SK-N-SH (cell line): Measurements from ENCODE around the gene TYSND1. TPM values are rescaled to one million over a fixed set of nuclear protein-coding genes. Genes with fewer than 3 reads are reported as not detected.

Experiments used
- CTCF ChIA-PET: fragments of 300-600, 350-600 bp; formaldehyde crosslinking; extraction: SDS; loops from one replicate; lab custom pipeline; 2021; lab: Yijun Ruan, JAX
- POLR2A ChIA-PET: fragments of 350-600 bp; sonication (Branson Sonifier 250); formaldehyde crosslinking; extraction: SDS; loops from one replicate; lab custom pipeline; 2020; ENCODE audit warnings: antibody characterized with exemption, inconsistent platforms; lab: Yijun Ruan, JAX
- DNase-seq: peaks from one replicate; pipeline ENCODE4 v3.0.0; 2012
- H2AFZ ChIP-seq: fragments of 200-600 bp; sonication (generic); 2 replicates; pipeline ENCODE4 v1.8.1; 2016; ENCODE audit warnings: antibody characterized with exemption, mild to moderate bottlenecking, low read depth
- H3F3A ChIP-seq: fragments of 200-600 bp; sonication (generic); replicated peaks from 2 replicates; pipeline ENCODE3; 2016; ENCODE audit warnings: antibody characterized with exemption, mild to moderate bottlenecking; ENCODE audit not compliant: insufficient read depth
- H3K27ac ChIP-seq, 2 experiments: fragments of 200-500 bp in 1 of 2; fragments of 200-600 bp in 1 of 2; sonication (Bioruptor generic) in 1 of 2; sonication (generic), shearing (Covaris generic) in 1 of 2; 2 replicates each; pipeline versions ENCODE4 v1.5.1 to v1.6.1; 2014 to 2016; ENCODE audit warnings: low read depth in 2 of 2, inconsistent platforms in 1 of 2, low read length in 1 of 2, mild to moderate bottlenecking in 1 of 2, mixed read lengths in 1 of 2
- H3K27me3 ChIP-seq: fragments of 200-600 bp; sonication (generic), shearing (Covaris generic); 2 replicates; pipeline ENCODE4 v1.6.1; 2016; ENCODE audit warnings: mixed run types; ENCODE audit not compliant: insufficient read depth
- H3K36me3 ChIP-seq, 2 experiments: fragments of 200-500 bp in 1 of 2; fragments of 200-600 bp in 1 of 2; sonication (Bioruptor generic) in 1 of 2; sonication (generic) in 1 of 2; replicated peaks in 1 of 2; 2 replicates each; pipeline versions ENCODE3 to v1.5.1; 2014 to 2016; ENCODE audit warnings: low read length in 1 of 2, mild to moderate bottlenecking in 1 of 2; ENCODE audit not compliant: insufficient read depth in 2 of 2, control insufficient read depth in 1 of 2
- H3K4me1 ChIP-seq, 2 experiments: fragments of 200-500 bp in 1 of 2; fragments of 200-600 bp in 1 of 2; sonication (Bioruptor generic) in 1 of 2; sonication (generic), shearing (Covaris generic) in 1 of 2; 2 replicates each; pipeline versions ENCODE4 v1.5.1 to v1.6.1; 2014 to 2016; ENCODE audit warnings: low read depth in 1 of 2, low read length in 1 of 2, mixed run types in 1 of 2; ENCODE audit not compliant: insufficient read depth in 2 of 2, control insufficient read depth in 1 of 2
- H3K4me2 ChIP-seq: fragments of 200-600 bp; sonication (generic), shearing (Covaris generic); 2 replicates; pipeline ENCODE4 v1.6.1; 2017; ENCODE audit warnings: mixed run types
- H3K4me3 ChIP-seq, 2 experiments: fragments of 200-500 bp in 1 of 2; fragments of 200-600 bp in 1 of 2; sonication (Bioruptor generic) in 1 of 2; sonication (generic), shearing (Covaris generic) in 1 of 2; 2 replicates each; pipeline versions ENCODE4 v1.5.1 to v1.8.1; 2014 to 2016; ENCODE audit warnings: low read depth in 2 of 2, inconsistent platforms in 1 of 2, low read length in 1 of 2, mild to moderate bottlenecking in 1 of 2, mixed read lengths in 1 of 2, moderate library complexity in 1 of 2
- H3K79me2 ChIP-seq: fragments of 200-600 bp; sonication (generic); 2 replicates; pipeline ENCODE4 v1.8.1; 2017; ENCODE audit warnings: mild to moderate bottlenecking; ENCODE audit not compliant: insufficient read depth
- H3K9ac ChIP-seq: fragments of 200-600 bp; sonication (generic); 2 replicates; pipeline ENCODE4 v1.6.1; 2017; ENCODE audit warnings: mixed run types
- H3K9me2 ChIP-seq: fragments of 200-600 bp; sonication (generic); 2 replicates; pipeline ENCODE4 v1.6.1; 2017; ENCODE audit warnings: mixed run types
- H3K9me3 ChIP-seq: fragments of 200-600 bp; sonication (generic); 2 replicates; pipeline ENCODE4 v1.6.1; 2017; ENCODE audit warnings: mixed run types, mild to moderate bottlenecking, moderate library complexity
- H4K20me1 ChIP-seq: fragments of 200-600 bp; sonication (generic); 2 replicates; pipeline ENCODE4 v1.6.1; 2017; ENCODE audit warnings: mild to moderate bottlenecking, mixed run types; ENCODE audit not compliant: insufficient read depth
- ELF1 ChIP-seq: IDR thresholded peaks from 2 replicates; pipeline ENCODE4 v1.4.0; 2012
- EP300 ChIP-seq, 2 experiments: IDR thresholded peaks; 2 replicates each; pipeline versions ENCODE4 v1.4.0 to v1.6.1; 2012; ENCODE audit warnings: borderline replicate concordance in 1 of 2, low read depth in 1 of 2, low read length in 1 of 2
- FOXJ3 ChIP-seq: sonication (generic); formaldehyde crosslinking; IDR thresholded peaks from 2 replicates; pipeline ENCODE4 v1.5.1; 2020; ENCODE audit warnings: mild to moderate bottlenecking, missing genetic modification reagents
- FOXM1 ChIP-seq: IDR thresholded peaks from 2 replicates; pipeline ENCODE4 v1.4.0; 2012; ENCODE audit warnings: low read depth, mild to moderate bottlenecking
- NFIC ChIP-seq: IDR thresholded peaks from 2 replicates; pipeline ENCODE4 v1.4.0; 2012; ENCODE audit warnings: borderline replicate concordance
- NRF1 ChIP-seq: IDR thresholded peaks from 2 replicates; pipeline ENCODE4 v1.6.1; 2012; ENCODE audit warnings: low read depth, mild to moderate bottlenecking, low read length
- RFX5 ChIP-seq: IDR thresholded peaks from 2 replicates; pipeline ENCODE4 v1.6.1; 2012; ENCODE audit warnings: mild to moderate bottlenecking, improper control_type of control experiment, low read length
- RXRA ChIP-seq: IDR thresholded peaks from 2 replicates; pipeline ENCODE4 v1.4.0; 2012; ENCODE audit warnings: low read depth, mild to moderate bottlenecking, borderline replicate concordance
- TAF1 ChIP-seq: IDR thresholded peaks from 2 replicates; pipeline ENCODE4 v1.6.1; 2012; ENCODE audit warnings: low read depth, mild to moderate bottlenecking, low read length, moderate library complexity, borderline replicate concordance
- TEAD4 ChIP-seq: IDR thresholded peaks from 2 replicates; pipeline ENCODE4 v1.4.0; 2012; ENCODE audit warnings: mild to moderate bottlenecking, borderline replicate concordance; ENCODE audit not compliant: insufficient read depth
- WGBS: methylation state at CpG from one replicate; pipeline ENCODE4 v1.1.6; 2017; ENCODE audit warnings: low lambda C conversion rate; 5-methylcytosine and 5-hydroxymethylcytosine counted together
- polyA plus RNA-seq, 3 experiments: library from polyadenylated mRNA; depleted of rRNA; stranded (reverse); fragments of >200 nt; gene quantifications; 2 replicates each; pipeline ENCODE4 v1.2.3, GENCODE V29; 2012
- TF ChIP-seq, protein P1 (sequence below): IDR thresholded peaks from 2 replicates; pipeline ENCODE4 v1.4.0; 2012; ENCODE audit warnings: low read depth, borderline replicate concordance

Gene TYSND1
- polyA plus RNA-seq, 1 of the 3 experiments (the other 2 are of a cell fraction): 7.4 TPM

DNA sequence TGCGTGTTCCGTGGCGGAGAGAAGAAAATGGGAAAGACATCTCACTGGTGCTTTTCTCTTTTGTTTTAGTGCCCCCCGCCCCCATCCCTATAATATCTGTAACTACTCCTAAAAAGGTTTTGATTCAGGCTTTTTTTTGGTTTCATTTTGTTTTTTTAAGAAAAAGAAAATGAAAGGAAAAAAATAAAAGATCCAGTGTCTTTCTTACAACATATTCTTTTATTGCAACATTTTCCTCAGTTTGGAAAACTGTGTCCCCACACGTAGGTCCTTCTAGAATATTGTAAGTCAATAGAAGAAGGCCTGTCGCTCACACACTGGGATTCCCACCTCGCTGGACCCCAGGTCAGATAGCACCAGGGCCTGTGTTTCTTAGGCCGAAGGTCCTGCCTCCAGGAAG lies 34.4 kb downstream of the TYSND1 start:
- Histone ChIP-seq H3K9me2 (no peaks in the 10 kb centered on the region), H3K79me2 (no peaks in the 10 kb centered on the region), H4K20me1 (no peaks in the 10 kb centered on the region), H3K36me3 (peaks cover 10 to 47% of the 10 kb centered on the region in 2 experiments), H3F3A (no peaks in the 10 kb centered on the region), H3K9ac (no peak overlapping the region), H3K4me1 (no peaks in the 10 kb centered on the region; a peak in 1 of 4 replicates), H3K9me3 (no peaks in the 10 kb centered on the region), H2AFZ (no peak overlapping the region), H3K4me3 (no peak overlapping the region), H3K4me2 (no peak overlapping the region), H3K27me3 (no peaks in the 10 kb centered on the region), H3K27ac (no peak overlapping the region)
- WGBS: 97% methylated on average over 8 of the region's 8 CpGs
- POLR2A ChIA-PET: no interaction called here
- no peak for DNase-seq
- no peak for TF ChIP-seq FOXM1
- CTCF ChIA-PET: interaction anchor here (9.2 kb wide), 1 partner anchor 31 kb away, joined by 157 read pairs; the partner anchor contains the start of gene TYSND1

DNA sequence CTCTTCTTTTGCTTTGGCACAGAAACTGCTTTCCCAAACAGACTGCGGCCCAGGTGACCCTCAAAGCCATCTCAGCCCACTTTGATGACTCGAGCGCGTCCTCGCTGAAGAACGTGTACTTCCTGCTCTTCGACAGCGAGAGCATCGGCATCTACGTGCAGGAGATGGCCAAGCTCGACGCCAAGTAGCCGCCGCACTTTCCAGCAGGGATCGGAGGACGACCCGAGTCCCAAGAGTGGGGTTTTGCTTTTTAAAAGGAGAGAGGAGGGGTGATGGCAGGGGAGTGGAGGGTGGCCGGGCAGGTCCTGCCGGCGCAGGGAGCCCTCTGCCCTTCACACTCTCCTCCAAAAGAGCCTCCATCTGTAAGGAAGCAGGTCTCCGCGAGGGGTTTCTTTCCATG lies 35.0 kb downstream of the TYSND1 start:
- H3F3A ChIP-seq: no peaks in the 10 kb centered on the region
- no peak overlapping the region for H2AFZ ChIP-seq
- H4K20me1 ChIP-seq: no peaks in the 10 kb centered on the region
- no peaks in the 10 kb centered on the region for H3K9me2 ChIP-seq
- POLR2A ChIA-PET: no interaction called here
- no peaks in the 10 kb centered on the region for H3K27me3 ChIP-seq
- no peak overlapping the region for H3K4me3 ChIP-seq
- H3K4me1 ChIP-seq: no peaks in the 10 kb centered on the region; a peak in 1 of 4 replicates
- no peaks in the 10 kb centered on the region for H3K9me3 ChIP-seq
- no peak for TF ChIP-seq FOXM1
- TF ChIP-seq RFX5: no peak
- TF ChIP-seq NFIC: no peak
- TF ChIP-seq RXRA: no peak
- TF ChIP-seq, protein P1, sequence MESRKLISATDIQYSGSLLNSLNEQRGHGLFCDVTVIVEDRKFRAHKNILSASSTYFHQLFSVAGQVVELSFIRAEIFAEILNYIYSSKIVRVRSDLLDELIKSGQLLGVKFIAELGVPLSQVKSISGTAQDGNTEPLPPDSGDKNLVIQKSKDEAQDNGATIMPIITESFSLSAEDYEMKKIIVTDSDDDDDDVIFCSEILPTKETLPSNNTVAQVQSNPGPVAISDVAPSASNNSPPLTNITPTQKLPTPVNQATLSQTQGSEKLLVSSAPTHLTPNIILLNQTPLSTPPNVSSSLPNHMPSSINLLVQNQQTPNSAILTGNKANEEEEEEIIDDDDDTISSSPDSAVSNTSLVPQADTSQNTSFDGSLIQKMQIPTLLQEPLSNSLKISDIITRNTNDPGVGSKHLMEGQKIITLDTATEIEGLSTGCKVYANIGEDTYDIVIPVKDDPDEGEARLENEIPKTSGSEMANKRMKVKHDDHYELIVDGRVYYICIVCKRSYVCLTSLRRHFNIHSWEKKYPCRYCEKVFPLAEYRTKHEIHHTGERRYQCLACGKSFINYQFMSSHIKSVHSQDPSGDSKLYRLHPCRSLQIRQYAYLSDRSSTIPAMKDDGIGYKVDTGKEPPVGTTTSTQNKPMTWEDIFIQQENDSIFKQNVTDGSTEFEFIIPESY: no peak
- TF ChIP-seq EP300 (IDR thresholded peaks at IDR 0.05; ENCODE audit: borderline replicate concordance in 1 of 2, low read depth in 1 of 2, low read length in 1 of 2): no peak
- no peak for TF ChIP-seq ELF1
- TF ChIP-seq FOXJ3 (CRISPR knock-in tag): no peak
- no peak for TF ChIP-seq NRF1
- no peak for TF ChIP-seq TAF1
- TF ChIP-seq TEAD4: no peak
- no peak overlapping the region for H3K4me2 ChIP-seq
- CTCF ChIA-PET: no interaction called here
- H3K9ac ChIP-seq: no peak overlapping the region
- peaks cover 10 to 46% of the 10 kb centered on the region in 2 experiments for H3K36me3 ChIP-seq
- no peak for DNase-seq
- H3K27ac ChIP-seq: no peak overlapping the region
- H3K79me2 ChIP-seq: no peaks in the 10 kb centered on the region
- WGBS: 97% methylated on average over 22 of the region's 22 CpGs
